Stomach (tissue), 4 donors: ENCODE data around the gene SGCA.

Experiments used
- CTCF ChIP-seq, 7 experiments: fragments of 450-650 bp in 4 of 7; fragments of 200-600 bp in 3 of 7; sonication (generic) in 3 of 7; IDR thresholded peaks; one replicate each; pipeline ENCODE4 v1.5.1; 2016 to 2019; ENCODE audit warnings: antibody characterized with exemption in 7 of 7, control low read depth in 2 of 7, mild to moderate bottlenecking in 1 of 7
- POLR2A ChIP-seq, 4 donors: fragments of 450-650 bp; IDR thresholded peaks; one replicate each; pipeline ENCODE4 v1.6.1; 2016; ENCODE audit warnings: antibody characterized with exemption in 4 of 4, control low read depth in 2 of 4, mild to moderate bottlenecking in 1 of 4, moderate library complexity in 1 of 4

- TF ChIP-seq POLR2A (IDR thresholded peaks at IDR 0.05) (no peak), CTCF (IDR thresholded peaks at IDR 0.05) (no peak)
These were observed 24.4 kb downstream of the SGCA start for GRCh38 chr17:50190293-50190602.
